GM21381 (cell line): ENCODE results near the gene NOP14.
"Not testable (repeated sequence)": the region's sequence is repeated elsewhere in the genome, so short reads cannot be mapped to it uniquely, and the experiment has no call there.

Experiments used
- ATAC-seq: cut with Tn5 transposase; IDR thresholded peaks from one replicate; pipeline ENCODE4 v1.9.1; 2021; ENCODE audit warnings: mild to moderate bottlenecking, moderate library complexity; ENCODE audit not compliant: unreplicated experiment

The NOP14 gene

GRCh38 chr4:2943364-2944090 is 19.7 kb downstream of the NOP14 start:
- no peak for ATAC-seq

- ATAC-seq, result no peak
Observed at GRCh38 chr4:2942532-2943363, 20.5 kb downstream of the NOP14 start.

- ATAC-seq, result no peak
Observed at GRCh38 chr4:2942037-2942531, 21.1 kb downstream of the NOP14 start.

GRCh38 chr4:2941138-2942036 is 21.8 kb downstream of the NOP14 start:
- no peak for ATAC-seq

GRCh38 chr4:2940267-2941137 is 22.7 kb downstream of the NOP14 start:
- no peak for ATAC-seq

DNA sequence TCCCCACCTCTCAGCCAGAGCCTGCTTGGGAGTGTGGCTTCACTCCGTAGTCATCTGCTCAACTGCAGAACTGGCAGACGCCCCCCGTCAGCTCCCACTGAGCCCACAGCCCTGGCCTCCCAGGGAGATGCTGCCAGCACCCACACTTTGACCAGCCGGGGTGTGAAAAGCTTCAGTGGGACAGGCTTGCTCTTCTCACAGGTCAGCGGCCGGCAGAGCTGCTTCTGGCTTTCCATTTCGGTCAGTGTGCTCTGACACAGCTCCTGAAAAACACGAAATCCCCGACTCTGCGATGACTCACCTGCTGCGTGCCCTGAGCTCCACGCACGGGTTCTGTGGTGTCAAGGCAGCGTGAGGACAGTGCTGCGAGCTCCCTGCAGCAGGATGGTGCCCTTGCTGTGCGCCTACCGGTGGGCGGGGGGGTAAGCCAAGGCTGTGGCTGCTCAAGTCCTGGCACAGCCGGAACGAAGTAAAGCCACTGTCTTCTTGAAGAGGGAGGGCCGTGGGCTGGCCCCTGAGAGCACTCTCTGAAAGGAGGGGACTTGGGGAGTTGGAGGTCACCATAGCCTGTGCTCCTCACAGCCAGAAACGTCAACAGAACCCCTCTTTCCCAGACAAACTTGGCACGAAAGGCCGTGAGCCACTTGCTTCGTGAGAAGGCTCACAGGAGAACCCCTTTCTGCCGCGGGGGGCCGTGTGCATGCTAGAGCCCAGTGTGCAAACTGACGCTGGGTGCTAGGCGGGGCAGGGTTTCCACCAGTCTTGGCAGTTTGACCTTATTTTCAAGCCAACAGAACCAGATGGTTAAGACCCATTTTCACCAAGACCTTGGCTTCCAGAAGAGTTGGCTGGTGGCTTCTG is 23.6 kb downstream of the NOP14 start:
- no peak for ATAC-seq

GRCh38 chr4:2938906-2939305 is 24.3 kb downstream of the NOP14 start:
- no peak for ATAC-seq

GRCh38 chr4:2938411-2938810 is 24.8 kb downstream of the NOP14 start:
- ATAC-seq, result not testable (repeated sequence)

- no peak for ATAC-seq
Observed at GRCh38 chr4:2937986-2938385, 25.2 kb downstream of the NOP14 start.

GRCh38 chr4:2937146-2937857 is 25.9 kb downstream of the NOP14 start:
- ATAC-seq, result no peak

- no peak for ATAC-seq
Observed at GRCh38 chr4:2936773-2937145, 26.4 kb downstream of the NOP14 start.

GRCh38 chr4:2935762-2936743 is 27.2 kb downstream of the NOP14 start:
- no peak for ATAC-seq

DNA sequence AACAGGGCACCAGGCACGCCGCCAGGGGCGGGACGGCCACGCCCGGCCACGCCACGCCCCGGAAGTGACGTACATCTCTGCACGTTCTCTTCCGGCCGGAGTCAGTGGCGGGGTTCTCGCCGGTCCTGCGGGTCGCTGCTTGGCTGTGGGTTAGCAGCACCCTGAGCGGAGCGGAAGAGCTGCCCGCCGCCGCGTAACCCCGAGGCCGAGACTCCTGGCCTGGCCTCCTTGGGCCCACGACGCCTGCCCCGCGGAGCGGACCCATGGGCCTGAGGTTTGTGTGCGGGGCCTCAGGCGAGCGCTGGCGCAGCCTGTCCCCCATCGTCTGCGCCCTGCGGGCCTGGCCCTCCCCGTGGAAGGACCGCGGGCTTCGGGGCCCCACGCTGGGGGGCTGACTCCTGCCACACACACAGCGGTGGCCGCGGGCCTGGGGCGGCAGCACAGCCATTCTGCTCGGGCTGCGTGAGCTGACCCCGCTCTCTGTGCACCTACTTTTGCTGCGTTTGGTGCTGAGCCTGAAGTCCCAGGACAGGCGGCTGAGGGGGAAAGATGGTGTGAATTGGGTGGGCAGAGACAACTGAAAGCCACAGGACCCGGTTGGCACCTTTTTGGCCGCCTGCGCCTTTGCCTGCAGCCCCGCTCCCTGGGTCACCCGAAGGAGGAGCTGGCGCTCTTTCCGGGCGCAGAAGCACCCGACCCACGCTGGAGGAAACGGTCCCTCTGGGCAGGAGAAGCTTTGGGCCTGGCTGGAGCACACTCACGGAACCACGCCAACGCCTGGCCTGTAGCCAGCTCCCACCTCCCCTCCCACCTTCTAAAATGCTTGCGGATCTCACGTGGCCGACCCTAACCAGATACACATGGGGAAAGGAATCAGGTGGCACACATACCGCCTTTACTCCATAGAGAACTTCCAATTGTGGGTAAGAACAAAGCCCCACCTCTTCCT is 28.1 kb downstream of the NOP14 start:
- ATAC-seq, result peak; percentile 43

GRCh38 chr4:2934077-2934812 is 29.0 kb downstream of the NOP14 start:
- no peak for ATAC-seq

GRCh38 chr4:2933566-2934076 is 29.6 kb downstream of the NOP14 start:
- no peak for ATAC-seq
